Upper lobe of left lung (tissue), 6 donors: Measurements from ENCODE around the gene PRSS2. TPM values are rescaled to one million over a fixed set of nuclear protein-coding genes. Genes with fewer than 3 reads are reported as not detected.
"Not testable (repeated sequence)": the region's sequence is repeated elsewhere in the genome, so short reads cannot be mapped to it uniquely, and the experiment has no call there.

Experiments used
- ATAC-seq, 2 donors: fragments of 200-7000 bp; cut with Tn5 transposase; one replicate each; pipeline ENCODE4 v1.9.1; 2022; ENCODE audit warnings: mild to moderate bottlenecking in 2 of 2, moderate library complexity in 2 of 2; ENCODE audit not compliant: low FRiP score in 2 of 2
- DNase-seq, 2 donors: peaks; one replicate each; pipeline ENCODE4 v3.0.0-alpha.2; 2019 to 2020
- H3K27ac ChIP-seq, 4 donors: fragments of 200-600 bp; sonication (generic); one replicate each; pipeline ENCODE4 v1.5.1; 2016 to 2019
- H3K27me3 ChIP-seq, 4 donors: fragments of 200-600 bp; sonication (generic); one replicate each; pipeline ENCODE4 v1.5.1; 2017 to 2019
- H3K36me3 ChIP-seq, 4 donors: fragments of 200-600 bp; sonication (generic); one replicate each; pipeline ENCODE4 v1.5.1; 2016 to 2019
- H3K4me1 ChIP-seq, 4 donors: fragments of 200-600 bp; sonication (generic); one replicate each; pipeline ENCODE4 v1.5.1; 2018 to 2019
- H3K4me3 ChIP-seq, 4 donors: fragments of 200-600 bp; sonication (generic); one replicate each; pipeline ENCODE4 v1.5.1; 2017 to 2019; ENCODE audit warnings: mild to moderate bottlenecking in 2 of 4, moderate library complexity in 1 of 4
- H3K9me3 ChIP-seq, 4 donors: fragments of 200-600 bp; sonication (generic); one replicate each; pipeline ENCODE4 v1.5.1; 2018 to 2019
- CTCF ChIP-seq, 6 experiments: fragments of 450-650 bp in 4 of 6; fragments of 200-600 bp in 2 of 6; sonication (generic) in 2 of 6; IDR thresholded peaks; one replicate each; pipeline ENCODE4 v1.5.1; 2016 to 2019; ENCODE audit warnings: antibody characterized with exemption in 6 of 6
- EP300 ChIP-seq, 4 donors: sonication (generic); formaldehyde crosslinking; IDR thresholded peaks; one replicate each; pipeline ENCODE4 v1.5.1; 2017; ENCODE audit warnings: antibody characterized with exemption in 4 of 4, control low read depth in 2 of 4
- POLR2A ChIP-seq, 4 donors: fragments of 450-650 bp; IDR thresholded peaks; one replicate each; pipeline ENCODE4 v1.5.1; 2016 to 2017; ENCODE audit warnings: antibody characterized with exemption in 4 of 4, mild to moderate bottlenecking in 2 of 4
- POLR2AphosphoS5 ChIP-seq, 2 donors: sonication (generic); formaldehyde crosslinking; IDR thresholded peaks; one replicate each; pipeline ENCODE4 v1.5.1; 2017; ENCODE audit warnings: antibody characterized with exemption in 2 of 2
- WGBS, 2 donors: methylation state at CpG; one replicate each; pipeline ENCODE4 v1.1.5; 2017 to 2018; 5-methylcytosine and 5-hydroxymethylcytosine counted together
- total RNA-seq, 6 donors: library from RNA; depleted of rRNA in 4 of 6; stranded (reverse); fragments of >200 nt in 4 of 6; gene quantifications; one replicate each; pipeline versions ENCODE4 v1.1.0 to v1.2.1, GENCODE V29; 2016 to 2021
- donor health status: DM: no; HTN: no; CAD: no; lungs with moderate emphysema.
- donor health status: DM: no; HTN: yes; CAD: no; lungs with severe emphysema.

Gene PRSS2
- total RNA-seq, 6 donors from 2014 or later = 34.2 to 64.5 TPM; not detected in 4

- no peak for ATAC-seq
- H3K27me3 ChIP-seq = no peaks in the 10 kb centered on the region
- H3K4me1 ChIP-seq = no peaks in the 10 kb centered on the region
- TF ChIP-seq POLR2AphosphoS5 (IDR thresholded peaks at IDR 0.05) = no peak
- no peak for TF ChIP-seq POLR2A (IDR thresholded peaks at IDR 0.05)
- TF ChIP-seq EP300 (IDR thresholded peaks at IDR 0.05) = no peak
- no peak for TF ChIP-seq CTCF (IDR thresholded peaks at IDR 0.05)
- DNase-seq = no peak
- H3K4me3 ChIP-seq = no peak overlapping the region
- no peaks in the 10 kb centered on the region for H3K9me3 ChIP-seq
- H3K36me3 ChIP-seq = no peaks in the 10 kb centered on the region
- H3K27ac ChIP-seq = no peak overlapping the region
- 33 to 38% methylated on average over 2 of the region's 2 CpGs for WGBS, 2 donors
Measured at GRCh38 chr7:142739923-142740492, 30.8 kb upstream of the PRSS2 start.

GRCh38 chr7:142740786-142741185 lies 30.0 kb upstream of the PRSS2 start:
- no peaks in the 10 kb centered on the region for H3K9me3 ChIP-seq
- WGBS, 2 donors = 70 to 71% methylated on average over 5 of the region's 5 CpGs
- no peak for DNase-seq
- H3K36me3 ChIP-seq = no peaks in the 10 kb centered on the region
- no peaks in the 10 kb centered on the region for H3K27me3 ChIP-seq
- peak in 1 of 2 donors; percentile 20 for ATAC-seq
- H3K27ac ChIP-seq = no peak overlapping the region
- H3K4me1 ChIP-seq = no peaks in the 10 kb centered on the region
- TF ChIP-seq POLR2AphosphoS5 (IDR thresholded peaks at IDR 0.05) (no peak), POLR2A (IDR thresholded peaks at IDR 0.05) (no peak), EP300 (IDR thresholded peaks at IDR 0.05) (no peak), CTCF (IDR thresholded peaks at IDR 0.05) (no peak)
- no peak overlapping the region for H3K4me3 ChIP-seq

GRCh38 chr7:142741932-142742331 lies 28.8 kb upstream of the PRSS2 start:
- not testable (repeated sequence) for H3K4me1 ChIP-seq, DNase-seq, H3K4me3 ChIP-seq, H3K27ac ChIP-seq, H3K27me3 ChIP-seq, ATAC-seq, H3K9me3 ChIP-seq, H3K36me3 ChIP-seq

- Histone ChIP-seq H3K4me3 (no peak overlapping the region), H3K27me3 (no peaks in the 10 kb centered on the region), H3K9me3 (no peaks in the 10 kb centered on the region), H3K27ac (no peak overlapping the region), H3K36me3 (no peaks in the 10 kb centered on the region), H3K4me1 (no peaks in the 10 kb centered on the region)
- no peak for ATAC-seq
- TF ChIP-seq EP300 (IDR thresholded peaks at IDR 0.05) = no peak
- TF ChIP-seq POLR2A (IDR thresholded peaks at IDR 0.05) = no peak
- TF ChIP-seq POLR2AphosphoS5 (IDR thresholded peaks at IDR 0.05) = no peak
- TF ChIP-seq CTCF (IDR thresholded peaks at IDR 0.05) = no peak
- 64 to 82% methylated on average over 1 of the region's 1 CpG for WGBS, 2 donors
- no peak for DNase-seq
Measured at GRCh38 chr7:142745091-142745635, 25.6 kb upstream of the PRSS2 start.

GRCh38 chr7:142745745-142746144 lies 25.0 kb upstream of the PRSS2 start:
- Histone ChIP-seq H3K36me3 (no peaks in the 10 kb centered on the region), H3K4me1 (no peaks in the 10 kb centered on the region), H3K27ac (no peak overlapping the region), H3K9me3 (no peaks in the 10 kb centered on the region), H3K4me3 (no peak overlapping the region), H3K27me3 (no peaks in the 10 kb centered on the region)
- DNase-seq (no peak), ATAC-seq (peak in 1 of 2 donors; percentile 57)
- 76 to 78% methylated on average over 4 of the region's 4 CpGs for WGBS, 2 donors
- TF ChIP-seq CTCF (IDR thresholded peaks at IDR 0.05) (no peak), EP300 (IDR thresholded peaks at IDR 0.05) (no peak), POLR2A (IDR thresholded peaks at IDR 0.05) (no peak), POLR2AphosphoS5 (IDR thresholded peaks at IDR 0.05) (no peak)
